GM23248 (cell line): ENCODE measurements around the gene CTBS.

Experiments
- EZH2 ChIP-seq: fragments of 200-600 bp; sonication (generic); IDR thresholded peaks from 2 replicates; pipeline ENCODE4 v1.6.1; 2018; ENCODE audit warnings: antibody characterized with exemption, mild to moderate bottlenecking; ENCODE audit not compliant: insufficient read depth, poor library complexity, severe bottlenecking
- EZH2phosphoT487 ChIP-seq: fragments of 200-600 bp; sonication (generic); IDR thresholded peaks from 2 replicates; pipeline ENCODE4 v1.6.1; 2018; ENCODE audit warnings: antibody characterized with exemption, moderate library complexity, mild to moderate bottlenecking, low read depth; ENCODE audit not compliant: insufficient read depth

DNA sequence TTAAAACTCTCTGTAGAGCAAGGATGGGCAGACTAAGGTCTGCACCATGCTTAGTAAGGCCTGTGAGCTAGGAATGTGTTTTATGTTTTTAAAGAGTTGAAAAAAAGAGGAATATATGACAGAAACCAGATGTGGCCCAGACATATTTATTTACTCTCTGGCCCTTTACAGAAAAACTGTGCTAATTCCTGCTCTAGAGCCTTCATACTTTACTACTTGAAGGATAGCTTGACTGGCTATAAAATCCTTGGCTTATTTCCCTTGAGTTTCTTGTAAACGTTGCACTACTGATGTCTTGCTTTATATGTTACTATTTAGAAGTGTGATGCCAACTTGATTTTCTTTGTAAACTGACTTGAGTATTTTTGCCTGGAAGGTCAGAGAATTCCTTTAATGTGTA is 33.5 kb downstream of the CTBS start:
- TF ChIP-seq EZH2 (no peak), EZH2phosphoT487 (no peak)
